ENCODE data around the gene CACNA2D2. TPM values are rescaled to one million over a fixed set of nuclear protein-coding genes. Genes with fewer than 3 reads are reported as not detected.

Gene CACNA2D2
- total and polyA plus RNA-seq, 2 donors (not counting 1 experiment from before 2014, with no cell fraction given) = 0.06 TPM; not detected in 1

DNA sequence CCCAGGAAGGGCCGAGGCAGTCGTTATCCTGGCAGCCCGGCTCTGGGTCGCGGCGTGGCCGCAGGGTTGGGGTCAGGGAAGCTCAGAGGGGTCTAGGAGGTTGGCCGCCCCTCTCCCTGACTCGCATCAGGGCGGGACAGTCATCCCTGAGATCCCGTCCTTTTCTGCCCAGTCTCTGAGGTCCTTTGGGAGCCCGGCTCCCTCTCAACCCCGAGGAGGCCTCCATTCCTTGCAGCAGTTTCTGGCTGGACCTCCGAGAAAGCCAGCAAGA, 181.4 kb downstream of the CACNA2D2 start:
- Histone ChIP-seq H3K36me3 (ENCODE audit: control insufficient read depth, insufficient read depth, low read length) (peaks cover 19% of the 10 kb centered on the region), H3K27ac (ENCODE audit: insufficient read depth, low read length) (peak overlapping the region; percentile 99), H3K4me1 (ENCODE audit: control insufficient read depth, extremely low read depth, insufficient read depth, low read length) (peaks cover 7% of the 10 kb centered on the region), H3K4me3 (replicated peaks in 1 of 4; ENCODE audit: control extremely low read depth in 1 of 4, insufficient read depth in 1 of 4, low read depth in 3 of 4, low read length in 4 of 4) (peak overlapping the region; percentile 30 to 69 (median 65)), H3K27me3 (ENCODE audit: control insufficient read depth, insufficient read depth, low read length) (no peaks in the 10 kb centered on the region), H3K9ac (ENCODE audit: insufficient read depth, low read length) (peak overlapping the region; percentile 57), H3K79me2 (ENCODE audit: control insufficient read depth, insufficient read depth, low read length) (peaks cover 27% of the 10 kb centered on the region), H3K9me3 (ENCODE audit: control insufficient read depth, insufficient read depth, low read depth, low read length) (no peaks in the 10 kb centered on the region), H2AFZ (ENCODE audit: low read length) (peak overlapping the region; percentile 48), H3K4me2 (ENCODE audit: extremely low read depth, insufficient read depth, low read length) (peak overlapping the region; percentile 54), H4K20me1 (ENCODE audit: control insufficient read depth, extremely low read depth, insufficient read depth, low read length) (no peaks in the 10 kb centered on the region)
- TF ChIP-seq EZH2 (IDR thresholded peaks at IDR 0.05; ENCODE audit: low read length, missing control alignments) = no peak
- TF ChIP-seq, protein P1, sequence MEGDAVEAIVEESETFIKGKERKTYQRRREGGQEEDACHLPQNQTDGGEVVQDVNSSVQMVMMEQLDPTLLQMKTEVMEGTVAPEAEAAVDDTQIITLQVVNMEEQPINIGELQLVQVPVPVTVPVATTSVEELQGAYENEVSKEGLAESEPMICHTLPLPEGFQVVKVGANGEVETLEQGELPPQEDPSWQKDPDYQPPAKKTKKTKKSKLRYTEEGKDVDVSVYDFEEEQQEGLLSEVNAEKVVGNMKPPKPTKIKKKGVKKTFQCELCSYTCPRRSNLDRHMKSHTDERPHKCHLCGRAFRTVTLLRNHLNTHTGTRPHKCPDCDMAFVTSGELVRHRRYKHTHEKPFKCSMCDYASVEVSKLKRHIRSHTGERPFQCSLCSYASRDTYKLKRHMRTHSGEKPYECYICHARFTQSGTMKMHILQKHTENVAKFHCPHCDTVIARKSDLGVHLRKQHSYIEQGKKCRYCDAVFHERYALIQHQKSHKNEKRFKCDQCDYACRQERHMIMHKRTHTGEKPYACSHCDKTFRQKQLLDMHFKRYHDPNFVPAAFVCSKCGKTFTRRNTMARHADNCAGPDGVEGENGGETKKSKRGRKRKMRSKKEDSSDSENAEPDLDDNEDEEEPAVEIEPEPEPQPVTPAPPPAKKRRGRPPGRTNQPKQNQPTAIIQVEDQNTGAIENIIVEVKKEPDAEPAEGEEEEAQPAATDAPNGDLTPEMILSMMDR (conservative IDR thresholded peaks at IDR 0.05 in 1 of 2, IDR thresholded peaks at IDR 0.05 in 1 of 2; ENCODE audit: low read depth in 1 of 2, low read length in 2 of 2) = no peak
- no peak for DNase-seq (ENCODE audit: low read depth in 2 of 2)

DNA sequence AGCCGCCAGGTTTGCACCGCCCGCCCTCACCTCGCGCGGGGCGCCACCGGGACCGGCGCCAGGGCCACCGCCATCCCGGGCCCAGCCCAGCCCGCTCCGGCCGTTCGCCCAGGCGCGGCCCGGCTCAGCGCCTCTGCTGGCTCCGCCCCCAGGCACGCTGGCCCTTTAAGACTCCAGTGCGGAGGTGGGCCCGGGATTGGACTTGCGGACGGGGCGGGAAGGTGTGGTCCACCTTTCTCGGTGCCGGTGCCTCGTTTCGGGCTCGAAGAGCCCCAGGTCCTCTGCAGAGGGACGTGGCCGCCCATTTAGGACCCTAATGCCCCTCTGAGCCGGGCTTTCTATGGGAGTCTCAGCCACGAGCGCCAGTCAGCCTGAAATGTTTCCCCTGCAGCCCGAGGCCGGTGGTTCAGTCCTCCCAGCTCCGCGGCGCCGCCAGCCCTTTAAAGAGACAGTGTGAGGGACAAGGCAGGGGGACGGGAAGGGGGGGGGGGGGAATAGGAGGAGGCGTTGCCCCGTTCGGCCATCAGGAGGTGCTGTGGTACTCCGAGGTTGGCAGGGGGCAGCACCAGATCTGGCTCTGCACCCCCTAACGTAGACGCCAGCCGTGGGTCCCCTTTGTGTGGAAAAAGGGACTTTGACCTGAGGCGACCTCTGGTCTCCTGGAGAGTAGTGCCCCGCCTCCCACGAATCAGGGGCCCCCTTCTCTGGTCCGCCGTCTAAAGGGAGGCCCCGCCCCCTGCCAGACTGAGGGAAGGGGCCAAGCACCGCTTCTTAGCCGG, 181.9 kb downstream of the CACNA2D2 start:
- H3K4me2 ChIP-seq (ENCODE audit: extremely low read depth, insufficient read depth, low read length) = peak overlapping the region; percentile 69
- peak overlapping the region; percentile 99 for H3K27ac ChIP-seq (ENCODE audit: insufficient read depth, low read length)
- H3K4me3 ChIP-seq (replicated peaks in 1 of 4; ENCODE audit: control extremely low read depth in 1 of 4, insufficient read depth in 1 of 4, low read depth in 3 of 4, low read length in 4 of 4) = peak overlapping the region; percentile 64 to 69 (median 66)
- TF ChIP-seq, protein P1 (conservative IDR thresholded peaks at IDR 0.05 in 1 of 2, IDR thresholded peaks at IDR 0.05 in 1 of 2; ENCODE audit: low read depth in 1 of 2, low read length in 2 of 2) = peak; percentile 11 to 41
- no peak for TF ChIP-seq EZH2 (IDR thresholded peaks at IDR 0.05; ENCODE audit: low read length, missing control alignments)
- peaks cover 7% of the 10 kb centered on the region for H3K4me1 ChIP-seq (ENCODE audit: control insufficient read depth, extremely low read depth, insufficient read depth, low read length)
- H3K79me2 ChIP-seq (ENCODE audit: control insufficient read depth, insufficient read depth, low read length) = peaks cover 23% of the 10 kb centered on the region
- H4K20me1 ChIP-seq (ENCODE audit: control insufficient read depth, extremely low read depth, insufficient read depth, low read length) = no peaks in the 10 kb centered on the region
- no peaks in the 10 kb centered on the region for H3K9me3 ChIP-seq (ENCODE audit: control insufficient read depth, insufficient read depth, low read depth, low read length)
- H3K9ac ChIP-seq (ENCODE audit: insufficient read depth, low read length) = peak overlapping the region; percentile 99
- peak; percentile 88 to 89 for DNase-seq (ENCODE audit: low read depth in 2 of 2)
- peaks cover 19% of the 10 kb centered on the region for H3K36me3 ChIP-seq (ENCODE audit: control insufficient read depth, insufficient read depth, low read length)
- H2AFZ ChIP-seq (ENCODE audit: low read length) = peak overlapping the region; percentile 95
- H3K27me3 ChIP-seq (ENCODE audit: control insufficient read depth, insufficient read depth, low read length) = no peaks in the 10 kb centered on the region

DNA sequence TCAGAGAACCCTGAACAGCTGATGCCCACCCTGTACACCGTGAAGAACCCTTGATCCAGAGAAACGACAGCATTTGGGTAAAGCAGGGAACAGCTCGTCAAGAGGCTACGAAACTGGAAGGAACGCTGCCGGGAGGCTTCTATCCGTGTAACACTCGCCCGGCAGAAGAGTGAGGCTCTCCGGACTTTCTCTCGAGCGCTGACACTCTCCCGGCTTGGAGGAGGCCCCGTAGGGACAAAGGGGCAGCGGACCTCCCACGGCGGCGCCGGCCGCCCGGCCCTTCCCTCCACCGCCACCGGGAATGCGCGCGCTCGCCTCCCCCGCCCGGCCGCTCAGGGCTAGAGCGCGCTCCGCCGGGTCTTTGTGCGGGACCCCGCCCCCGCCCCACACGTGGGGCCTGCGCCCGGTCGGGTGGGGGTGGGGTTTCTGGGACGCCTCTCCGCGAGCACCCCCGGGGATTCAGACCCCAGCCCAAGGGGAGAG, 182.5 kb downstream of the CACNA2D2 start:
- peak; percentile 65 for DNase-seq (ENCODE audit: low read depth in 2 of 2)
- Histone ChIP-seq H3K4me1 (ENCODE audit: control insufficient read depth, extremely low read depth, insufficient read depth, low read length) (peaks cover 7% of the 10 kb centered on the region), H3K79me2 (ENCODE audit: control insufficient read depth, insufficient read depth, low read length) (peaks cover 23% of the 10 kb centered on the region)

More for the DNA sequence above, 182.5 kb downstream of the CACNA2D2 start:
- Histone ChIP-seq H3K9ac (ENCODE audit: insufficient read depth, low read length) (peak overlapping the region; percentile 99), H3K27ac (ENCODE audit: insufficient read depth, low read length) (peak overlapping the region; percentile 99), H3K27me3 (ENCODE audit: control insufficient read depth, insufficient read depth, low read length) (no peaks in the 10 kb centered on the region), H4K20me1 (ENCODE audit: control insufficient read depth, extremely low read depth, insufficient read depth, low read length) (no peaks in the 10 kb centered on the region), H3K9me3 (ENCODE audit: control insufficient read depth, insufficient read depth, low read depth, low read length) (no peaks in the 10 kb centered on the region), H2AFZ (ENCODE audit: low read length) (no peak overlapping the region), H3K36me3 (ENCODE audit: control insufficient read depth, insufficient read depth, low read length) (peaks cover 19% of the 10 kb centered on the region), H3K4me2 (ENCODE audit: extremely low read depth, insufficient read depth, low read length) (peak overlapping the region; percentile 87), H3K4me3 (replicated peaks in 1 of 4; ENCODE audit: control extremely low read depth in 1 of 4, insufficient read depth in 1 of 4, low read depth in 3 of 4, low read length in 4 of 4) (peak overlapping the region; percentile 64 to 84 (median 68))
- no peak for TF ChIP-seq EZH2 (IDR thresholded peaks at IDR 0.05; ENCODE audit: low read length, missing control alignments)
- TF ChIP-seq, protein P1 (conservative IDR thresholded peaks at IDR 0.05 in 1 of 2, IDR thresholded peaks at IDR 0.05 in 1 of 2; ENCODE audit: low read depth in 1 of 2, low read length in 2 of 2) = no peak

All from fibroblast of lung (primary cell).